Breast epithelium (tissue), 4 donors: ENCODE results near the gene CNTN2. TPM values are rescaled to one million over a fixed set of nuclear protein-coding genes. Genes with fewer than 3 reads are reported as not detected.
A peak's percentile ranks its signal among the peaks of the same experiment; 100 is the strongest.

Source experiments
- DNase-seq, 2 donors: peaks; one replicate each; pipeline ENCODE4 v3.0.0-alpha.2; 2019; ENCODE audit warnings: low spot score in 2 of 2
- H3K27ac ChIP-seq, 2 donors: fragments of 200-600 bp; sonication (generic) in 1 of 2; one replicate each; pipeline ENCODE4 v1.5.1; 2016 to 2019; ENCODE audit warnings: mild to moderate bottlenecking in 1 of 2
- H3K27me3 ChIP-seq, 2 donors: fragments of 200-600 bp; sonication (generic) in 1 of 2; one replicate each; pipeline versions ENCODE4 v1.5.1 to v1.6.0; 2017 to 2019; ENCODE audit warnings: control low read depth in 1 of 2, mild to moderate bottlenecking in 1 of 2
- H3K36me3 ChIP-seq: fragments of 200-600 bp; one replicate; pipeline ENCODE4 v1.5.1; 2019
- H3K4me1 ChIP-seq, 2 donors: fragments of 200-600 bp; sonication (generic); one replicate each; pipeline ENCODE4 v1.5.1; 2016 to 2019; ENCODE audit warnings: control low read depth in 1 of 2
- H3K4me3 ChIP-seq, 3 donors: fragments of 200-600 bp; sonication (generic); 1 replicate in 2 of 3; 2 replicates in 1 of 3; pipeline ENCODE4 v1.5.1; 2016 to 2019; ENCODE audit warnings: mild to moderate bottlenecking in 3 of 3, moderate library complexity in 2 of 3
- H3K9me3 ChIP-seq, 2 donors: fragments of 200-600 bp; sonication (generic) in 1 of 2; one replicate each; pipeline ENCODE4 v1.5.1; 2016 to 2019; ENCODE audit warnings: control low read depth in 1 of 2
- POLR2A ChIP-seq: fragments of 450-650 bp; IDR thresholded peaks from one replicate; pipeline ENCODE4 v1.6.1; 2016; ENCODE audit warnings: antibody characterized with exemption, mild to moderate bottlenecking, moderate library complexity
- POLR2AphosphoS5 ChIP-seq, 3 donors: sonication (generic); formaldehyde crosslinking; IDR thresholded peaks; one replicate each; pipeline ENCODE4 v1.6.1; 2017; ENCODE audit warnings: antibody characterized with exemption in 3 of 3
- intact Hi-C: fragments of 100-400 bp; cut with DNase I; formaldehyde crosslinking; loops from one replicate; pipeline ENCODE4 v1.15.1; 2023; ENCODE audit warnings: low total_unique reads
- total RNA-seq, 3 donors: library from RNA; depleted of rRNA; stranded (reverse); fragments of >200 nt; gene quantifications; one replicate each; pipeline ENCODE4 v1.1.0, GENCODE V29; 2016
- TF ChIP-seq, protein P1 (sequence below), 3 donors: fragments of 450-650 bp; IDR thresholded peaks; one replicate each; pipeline ENCODE4 v1.5.1; 2016 to 2017; ENCODE audit warnings: antibody characterized with exemption in 3 of 3, mild to moderate bottlenecking in 3 of 3, moderate library complexity in 3 of 3

The CNTN2 gene
- total RNA-seq, 3 donors from 2014 or later: not detected

DNA sequence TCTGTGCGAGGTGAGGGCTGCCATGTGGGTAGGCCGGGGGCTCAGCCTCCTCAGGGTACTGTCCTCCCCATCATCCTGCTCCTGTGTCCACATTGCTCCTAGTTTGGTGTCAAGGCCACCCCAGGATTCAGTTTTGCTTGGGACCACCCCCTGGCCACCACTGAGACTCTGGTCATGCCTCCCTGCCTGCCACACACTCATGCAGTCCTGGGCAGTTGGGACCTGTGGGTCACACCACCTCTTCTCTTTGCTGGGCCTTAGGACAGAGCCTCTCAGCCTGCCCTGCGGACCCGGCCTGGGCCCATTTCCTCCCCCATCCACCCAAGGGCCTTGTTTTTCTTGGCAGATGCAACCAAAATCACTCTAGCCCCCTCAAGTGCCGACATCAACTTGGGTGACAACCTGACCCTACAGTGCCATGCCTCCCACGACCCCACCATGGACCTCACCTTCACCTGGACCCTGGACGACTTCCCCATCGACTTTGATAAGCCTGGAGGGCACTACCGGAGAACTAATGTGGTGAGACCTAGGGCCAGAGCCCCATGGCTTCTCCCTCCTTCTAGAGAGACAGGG is 21.8 kb downstream of the CNTN2 start:
- intact Hi-C loops: loop anchor here (5.0 kb wide), 2 partner anchors 78 to 1358 kb away; no protein-coding TSS in a partner anchor
- H3K4me3 ChIP-seq: no peak overlapping the region
- no peaks in the 10 kb centered on the region for H3K9me3 ChIP-seq
- H3K4me1 ChIP-seq: no peaks in the 10 kb centered on the region
- no peaks in the 10 kb centered on the region for H3K27me3 ChIP-seq
- no peak overlapping the region for H3K27ac ChIP-seq
- TF ChIP-seq, protein P1, sequence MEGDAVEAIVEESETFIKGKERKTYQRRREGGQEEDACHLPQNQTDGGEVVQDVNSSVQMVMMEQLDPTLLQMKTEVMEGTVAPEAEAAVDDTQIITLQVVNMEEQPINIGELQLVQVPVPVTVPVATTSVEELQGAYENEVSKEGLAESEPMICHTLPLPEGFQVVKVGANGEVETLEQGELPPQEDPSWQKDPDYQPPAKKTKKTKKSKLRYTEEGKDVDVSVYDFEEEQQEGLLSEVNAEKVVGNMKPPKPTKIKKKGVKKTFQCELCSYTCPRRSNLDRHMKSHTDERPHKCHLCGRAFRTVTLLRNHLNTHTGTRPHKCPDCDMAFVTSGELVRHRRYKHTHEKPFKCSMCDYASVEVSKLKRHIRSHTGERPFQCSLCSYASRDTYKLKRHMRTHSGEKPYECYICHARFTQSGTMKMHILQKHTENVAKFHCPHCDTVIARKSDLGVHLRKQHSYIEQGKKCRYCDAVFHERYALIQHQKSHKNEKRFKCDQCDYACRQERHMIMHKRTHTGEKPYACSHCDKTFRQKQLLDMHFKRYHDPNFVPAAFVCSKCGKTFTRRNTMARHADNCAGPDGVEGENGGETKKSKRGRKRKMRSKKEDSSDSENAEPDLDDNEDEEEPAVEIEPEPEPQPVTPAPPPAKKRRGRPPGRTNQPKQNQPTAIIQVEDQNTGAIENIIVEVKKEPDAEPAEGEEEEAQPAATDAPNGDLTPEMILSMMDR (IDR thresholded peaks at IDR 0.05): no peak
- TF ChIP-seq POLR2A (no peak), POLR2AphosphoS5 (IDR thresholded peaks at IDR 0.05) (no peak)
- DNase-seq: peak in 1 of 2 donors; percentile 39
- H3K36me3 ChIP-seq: no peaks in the 10 kb centered on the region

DNA sequence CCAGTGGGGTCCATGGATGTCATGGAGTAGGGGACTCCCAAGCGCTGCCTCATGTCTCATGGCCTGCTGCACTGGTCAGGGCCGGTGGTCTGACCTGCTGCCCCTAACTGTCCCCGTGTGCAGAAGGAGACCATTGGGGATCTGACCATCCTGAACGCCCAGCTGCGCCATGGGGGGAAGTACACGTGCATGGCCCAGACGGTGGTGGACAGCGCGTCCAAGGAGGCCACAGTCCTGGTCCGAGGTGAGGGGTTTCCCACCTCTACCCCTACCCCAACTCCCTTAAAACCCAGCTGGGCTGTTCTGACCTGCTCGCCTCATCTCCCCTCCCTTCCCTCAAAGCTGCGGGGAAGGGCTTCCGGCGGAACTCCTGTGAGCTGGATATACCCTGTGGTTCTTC is 22.7 kb downstream of the CNTN2 start:
- H3K27ac ChIP-seq: no peak overlapping the region
- no peak for DNase-seq
- no peak for TF ChIP-seq POLR2A
- TF ChIP-seq, protein P1 (IDR thresholded peaks at IDR 0.05): no peak
- TF ChIP-seq POLR2AphosphoS5 (IDR thresholded peaks at IDR 0.05): no peak
- intact Hi-C loops: loop anchor here (5.0 kb wide), 1 partner anchor 1358 kb away; no protein-coding TSS in a partner anchor
- H3K27me3 ChIP-seq: no peaks in the 10 kb centered on the region
- H3K4me1 ChIP-seq: no peaks in the 10 kb centered on the region
- H3K9me3 ChIP-seq: no peaks in the 10 kb centered on the region
- no peaks in the 10 kb centered on the region for H3K36me3 ChIP-seq
- H3K4me3 ChIP-seq: no peak overlapping the region

DNA sequence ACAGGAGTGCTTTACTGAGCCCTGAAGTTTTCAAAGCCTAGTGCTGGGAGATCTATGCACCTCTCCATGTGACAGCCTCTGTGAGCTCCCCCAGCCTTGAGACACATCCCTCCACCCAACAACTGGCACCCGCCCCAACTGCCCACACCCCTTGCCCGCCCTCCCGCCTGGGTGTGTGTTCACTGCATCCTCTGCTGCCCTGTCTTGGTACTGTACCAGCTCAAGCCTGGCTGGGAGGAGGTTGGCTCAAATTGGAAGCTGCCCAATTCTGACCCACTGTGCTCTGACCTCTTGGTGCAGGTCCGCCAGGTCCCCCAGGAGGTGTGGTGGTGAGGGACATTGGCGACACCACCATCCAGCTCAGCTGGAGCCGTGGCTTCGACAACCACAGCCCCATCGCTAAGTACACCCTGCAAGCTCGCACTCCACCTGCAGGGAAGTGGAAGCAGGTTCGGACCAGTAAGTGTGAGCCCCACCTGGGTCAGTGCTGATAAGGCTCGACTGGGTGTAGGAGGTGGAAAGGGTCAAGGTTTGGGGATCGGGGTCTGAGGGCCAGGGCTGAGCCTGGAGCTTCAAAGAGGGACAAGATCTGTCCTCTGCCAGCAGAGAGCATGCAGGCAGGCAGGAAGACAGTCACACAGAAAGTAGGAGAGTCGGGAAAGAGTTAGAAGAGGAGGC is 23.3 kb downstream of the CNTN2 start:
- no peaks in the 10 kb centered on the region for H3K36me3 ChIP-seq

DNA sequence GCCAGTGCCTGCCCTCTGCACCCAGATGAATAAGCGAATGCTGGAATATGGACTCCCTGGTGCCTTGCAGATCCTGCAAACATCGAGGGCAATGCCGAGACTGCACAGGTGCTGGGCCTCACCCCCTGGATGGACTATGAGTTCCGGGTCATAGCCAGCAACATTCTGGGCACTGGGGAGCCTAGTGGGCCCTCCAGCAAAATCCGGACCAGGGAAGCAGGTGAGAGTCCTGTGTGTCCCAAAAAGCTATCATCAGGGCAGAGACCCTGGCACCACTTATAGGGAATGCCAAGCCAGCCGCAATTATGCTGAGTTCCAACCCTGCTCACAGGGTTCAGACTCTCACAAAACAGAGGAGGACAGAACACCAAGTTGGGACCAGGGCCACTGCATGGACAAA is 24.0 kb downstream of the CNTN2 start:
- Histone ChIP-seq H3K27ac (no peak overlapping the region), H3K36me3 (no peaks in the 10 kb centered on the region), H3K9me3 (no peaks in the 10 kb centered on the region), H3K4me3 (no peak overlapping the region), H3K4me1 (no peaks in the 10 kb centered on the region), H3K27me3 (no peaks in the 10 kb centered on the region)
- intact Hi-C loops: loop anchor here (5.0 kb wide), 1 partner anchor 1360 kb away; no protein-coding TSS in a partner anchor
- TF ChIP-seq POLR2AphosphoS5 (IDR thresholded peaks at IDR 0.05): no peak
- TF ChIP-seq, protein P1 (IDR thresholded peaks at IDR 0.05): no peak
- no peak for TF ChIP-seq POLR2A
- no peak for DNase-seq

More for the DNA sequence above, 23.3 kb downstream of the CNTN2 start:
- Histone ChIP-seq H3K4me1 (no peaks in the 10 kb centered on the region), H3K27me3 (no peaks in the 10 kb centered on the region), H3K4me3 (no peak overlapping the region), H3K27ac (no peak overlapping the region), H3K9me3 (no peaks in the 10 kb centered on the region)
- TF ChIP-seq, protein P1 (IDR thresholded peaks at IDR 0.05): no peak
- TF ChIP-seq POLR2AphosphoS5 (IDR thresholded peaks at IDR 0.05): no peak
- TF ChIP-seq POLR2A: no peak
- DNase-seq: no peak
- intact Hi-C loops: loop anchor here (5.0 kb wide), 1 partner anchor 1359 kb away; no protein-coding TSS in a partner anchor

DNA sequence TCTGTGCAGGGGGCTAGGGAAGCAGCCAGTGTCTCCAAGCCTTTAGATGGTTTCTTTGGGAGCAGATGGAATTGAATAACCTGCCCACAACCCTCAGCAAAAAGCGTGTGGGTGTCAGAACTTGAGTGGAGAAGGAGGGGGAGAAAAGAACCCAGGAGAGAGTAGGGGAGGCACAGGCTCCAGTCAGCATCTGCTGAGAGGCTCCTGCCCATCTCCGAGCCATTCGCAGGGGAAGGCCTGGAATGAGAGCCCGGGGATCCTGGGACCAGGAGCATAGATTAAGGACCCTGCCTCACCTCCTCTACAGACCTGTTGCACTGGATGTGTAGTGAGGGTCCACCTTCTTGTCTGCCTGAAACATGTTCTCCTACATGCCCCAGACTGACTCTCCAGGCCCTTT is 25.0 kb downstream of the CNTN2 start:
- intact Hi-C loops: loop anchor here (5.0 kb wide), 1 partner anchor 1361 kb away; no protein-coding TSS in a partner anchor

More for the DNA sequence above, 25.0 kb downstream of the CNTN2 start:
- Histone ChIP-seq H3K4me1 (no peaks in the 10 kb centered on the region), H3K9me3 (no peaks in the 10 kb centered on the region), H3K27ac (no peak overlapping the region), H3K4me3 (no peak overlapping the region), H3K27me3 (no peaks in the 10 kb centered on the region), H3K36me3 (no peaks in the 10 kb centered on the region)
- DNase-seq: no peak
- TF ChIP-seq, protein P1 (IDR thresholded peaks at IDR 0.05): no peak
- TF ChIP-seq POLR2A (no peak), POLR2AphosphoS5 (IDR thresholded peaks at IDR 0.05) (no peak)
